ENCODE measurements around the gene STARD4. TPM values are rescaled to one million over a fixed set of nuclear protein-coding genes. Genes with fewer than 3 reads are reported as not detected.

STARD4 gene
- total and polyA plus RNA-seq, 9 of the 15 experiments (the other 6 are each of a cell fraction or from before 2014, with no cell fraction given): 28.4 to 88.0 (median 34.0) TPM

DNA sequence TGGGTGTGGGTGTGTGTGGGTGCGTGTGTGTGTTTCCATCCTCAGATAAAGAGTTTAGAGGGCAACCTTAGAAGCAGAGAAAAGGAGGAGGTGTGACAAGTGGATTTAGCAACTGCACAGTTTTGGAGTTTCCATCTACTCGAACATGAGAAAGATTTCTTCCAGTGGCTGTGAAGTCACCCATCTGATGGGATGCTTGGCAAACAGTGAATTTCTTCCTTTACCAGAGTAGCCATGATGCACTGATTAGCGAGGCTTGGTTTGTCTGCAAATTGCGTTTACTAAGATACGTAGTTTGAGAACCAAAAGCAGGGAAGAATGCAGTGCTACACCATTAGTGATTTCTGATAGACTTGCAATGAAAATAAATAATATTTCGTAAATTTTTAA lies 791 bp upstream of the STARD4 start:
- peaks cover 8% of the 10 kb centered on the region; the same call in 1 of the 3 replicates for H3K36me3 ChIP-seq (ENCODE audit: control insufficient read depth, insufficient read depth, low read length)
- CTCF ChIA-PET (ENCODE audit: low intra/inter-chr PET ratio): no interaction called here
- peak overlapping the region; percentile 91 for H3K4me2 ChIP-seq (ENCODE audit: insufficient read depth, low read length)
- intact Hi-C loops (cut with micrococcal nuclease): loop anchor here (2.0 to 5.0 kb wide), 2 partner anchors 18 to 1811 kb away; no protein-coding TSS in a partner anchor
- H3K4me3 ChIP-seq: peak overlapping the region; percentile 82
- in situ Hi-C loops (cut with MboI): loop anchor here (25.0 kb wide), 1 partner anchor 751 kb away; no protein-coding TSS in a partner anchor
- TSS peak; percentile 95 for BruUV-seq (replicated peaks)
- 5% methylated on average over 6 of the region's 6 CpGs for WGBS (ENCODE audit: insufficient coverage, low coverage, missing lambda C conversion rate)
- peak overlapping the region; percentile 90 for H2AFZ ChIP-seq (ENCODE audit: low read depth, low read length)
- peak overlapping the region; percentile 69 to 85; a peak in 3 of 4 replicates for H3K9ac ChIP-seq (ENCODE audit: insufficient read depth in 1 of 2, low read depth in 2 of 2, low read length in 2 of 2)
- no peaks in the 10 kb centered on the region for H3K9me1 ChIP-seq (ENCODE audit: control insufficient read depth, insufficient read depth, low read length)
- ATAC-seq (peak; percentile 10; the same call in 1 of the 3 replicates), FAIRE-seq (no peak), DNase-seq (ENCODE audit: extremely low read depth in 1 of 4, low spot score in 3 of 4) (peak in 1 of 4 experiments; percentile 12)
- H3K79me2 ChIP-seq (ENCODE audit: control insufficient read depth, insufficient read depth, low read length): peaks cover 42% of the 10 kb centered on the region
- POLR2A ChIA-PET: interaction anchor here (0.8 to 1.1 kb wide), 2 partner anchors 13 to 224 kb away, joined by 3 read pairs; no protein-coding TSS in a partner anchor
- no peaks in the 10 kb centered on the region for H3K9me3 ChIP-seq (replicated peaks; ENCODE audit: control insufficient read depth, insufficient read depth, low read depth, low read length)
- H4K20me1 ChIP-seq (replicated peaks; ENCODE audit: control insufficient read depth, insufficient read depth, low read length): 0 out of 2 replicates have a peak, but pooled peaks cover 9% of the 10 kb centered on the region
- H3K27me3 ChIP-seq (ENCODE audit: control insufficient read depth in 2 of 2, insufficient read depth in 2 of 2, low read length in 2 of 2): no peaks in the 10 kb centered on the region
- peak overlapping the region; percentile 93 for H3K27ac ChIP-seq (ENCODE audit: extremely low read depth, low read depth, low read length)
- H3K4me1 ChIP-seq (replicated peaks in 1 of 2; ENCODE audit: control insufficient read depth in 2 of 2, insufficient read depth in 2 of 2, low read length in 2 of 2): peaks cover 5 to 25% of the 10 kb centered on the region in 2 experiments; a peak in 4 of 5 replicates
- TF ChIP-seq DPF2 (IDR thresholded peaks at IDR 0.05) (peak; percentile 75; the same call in 1 of the 2 replicates), TBL1XR1 (IDR thresholded peaks at IDR 0.05; ENCODE audit: low read length in 2 of 2) (no peak), TAF15 (IDR thresholded peaks at IDR 0.05; ENCODE audit: low read depth, low read length) (no peak), TEAD4 (IDR thresholded peaks at IDR 0.05; ENCODE audit: low read length) (0 out of 2 replicates have a peak, but pooled peaks have one; percentile 42), TEAD4 (CRISPR knock-in tag; IDR thresholded peaks at IDR 0.05; ENCODE audit: borderline replicate concordance) (no peak), ZNF175 (CRISPR knock-in tag; IDR thresholded peaks at IDR 0.05; ENCODE audit: low read depth) (0 out of 2 replicates have a peak, but pooled peaks have one; percentile 31), SMC3 (conservative IDR thresholded peaks at IDR 0.05; ENCODE audit: insufficient read depth, low read depth, low read length) (no peak), CBFA2T3 (IDR thresholded peaks at IDR 0.05) (peak; percentile 60), SMARCA4 (IDR thresholded peaks at IDR 0.05) (peak; percentile 65; the same call in 1 of the 2 replicates), NCOA6 (IDR thresholded peaks at IDR 0.05) (peak; percentile 43; the same call in 1 of the 2 replicates), CC2D1A (IDR thresholded peaks at IDR 0.05) (no peak), ILF3 (IDR thresholded peaks at IDR 0.05; ENCODE audit: borderline replicate concordance) (no peak)
- TF ChIP-seq, protein P1, sequence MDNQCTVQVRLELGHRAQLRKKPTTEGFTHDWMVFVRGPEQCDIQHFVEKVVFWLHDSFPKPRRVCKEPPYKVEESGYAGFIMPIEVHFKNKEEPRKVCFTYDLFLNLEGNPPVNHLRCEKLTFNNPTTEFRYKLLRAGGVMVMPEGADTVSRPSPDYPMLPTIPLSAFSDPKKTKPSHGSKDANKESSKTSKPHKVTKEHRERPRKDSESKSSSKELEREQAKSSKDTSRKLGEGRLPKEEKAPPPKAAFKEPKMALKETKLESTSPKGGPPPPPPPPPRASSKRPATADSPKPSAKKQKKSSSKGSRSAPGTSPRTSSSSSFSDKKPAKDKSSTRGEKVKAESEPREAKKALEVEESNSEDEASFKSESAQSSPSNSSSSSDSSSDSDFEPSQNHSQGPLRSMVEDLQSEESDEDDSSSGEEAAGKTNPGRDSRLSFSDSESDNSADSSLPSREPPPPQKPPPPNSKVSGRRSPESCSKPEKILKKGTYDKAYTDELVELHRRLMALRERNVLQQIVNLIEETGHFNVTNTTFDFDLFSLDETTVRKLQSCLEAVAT (IDR thresholded peaks at IDR 0.05): peak; percentile 37 to 85; a peak in 1 of 4 replicates
- TF ChIP-seq, protein P2, sequence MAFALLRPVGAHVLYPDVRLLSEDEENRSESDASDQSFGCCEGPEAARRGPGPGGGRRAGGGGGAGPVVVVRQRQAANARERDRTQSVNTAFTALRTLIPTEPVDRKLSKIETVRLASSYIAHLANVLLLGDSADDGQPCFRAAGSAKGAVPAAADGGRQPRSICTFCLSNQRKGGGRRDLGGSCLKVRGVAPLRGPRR (CRISPR knock-in tag; IDR thresholded peaks at IDR 0.05): no peak
- TF ChIP-seq, protein P3, sequence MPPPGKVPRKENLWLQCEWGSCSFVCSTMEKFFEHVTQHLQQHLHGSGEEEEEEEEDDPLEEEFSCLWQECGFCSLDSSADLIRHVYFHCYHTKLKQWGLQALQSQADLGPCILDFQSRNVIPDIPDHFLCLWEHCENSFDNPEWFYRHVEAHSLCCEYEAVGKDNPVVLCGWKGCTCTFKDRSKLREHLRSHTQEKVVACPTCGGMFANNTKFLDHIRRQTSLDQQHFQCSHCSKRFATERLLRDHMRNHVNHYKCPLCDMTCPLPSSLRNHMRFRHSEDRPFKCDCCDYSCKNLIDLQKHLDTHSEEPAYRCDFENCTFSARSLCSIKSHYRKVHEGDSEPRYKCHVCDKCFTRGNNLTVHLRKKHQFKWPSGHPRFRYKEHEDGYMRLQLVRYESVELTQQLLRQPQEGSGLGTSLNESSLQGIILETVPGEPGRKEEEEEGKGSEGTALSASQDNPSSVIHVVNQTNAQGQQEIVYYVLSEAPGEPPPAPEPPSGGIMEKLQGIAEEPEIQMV (tag; conservative IDR thresholded peaks at IDR 0.05; ENCODE audit: low read depth): no peak
- TF ChIP-seq, protein P4, sequence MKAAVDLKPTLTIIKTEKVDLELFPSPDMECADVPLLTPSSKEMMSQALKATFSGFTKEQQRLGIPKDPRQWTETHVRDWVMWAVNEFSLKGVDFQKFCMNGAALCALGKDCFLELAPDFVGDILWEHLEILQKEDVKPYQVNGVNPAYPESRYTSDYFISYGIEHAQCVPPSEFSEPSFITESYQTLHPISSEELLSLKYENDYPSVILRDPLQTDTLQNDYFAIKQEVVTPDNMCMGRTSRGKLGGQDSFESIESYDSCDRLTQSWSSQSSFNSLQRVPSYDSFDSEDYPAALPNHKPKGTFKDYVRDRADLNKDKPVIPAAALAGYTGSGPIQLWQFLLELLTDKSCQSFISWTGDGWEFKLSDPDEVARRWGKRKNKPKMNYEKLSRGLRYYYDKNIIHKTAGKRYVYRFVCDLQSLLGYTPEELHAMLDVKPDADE (conservative IDR thresholded peaks at IDR 0.05; ENCODE audit: control insufficient read depth, low read depth, low read length): no peak
- TF ChIP-seq, protein P5, sequence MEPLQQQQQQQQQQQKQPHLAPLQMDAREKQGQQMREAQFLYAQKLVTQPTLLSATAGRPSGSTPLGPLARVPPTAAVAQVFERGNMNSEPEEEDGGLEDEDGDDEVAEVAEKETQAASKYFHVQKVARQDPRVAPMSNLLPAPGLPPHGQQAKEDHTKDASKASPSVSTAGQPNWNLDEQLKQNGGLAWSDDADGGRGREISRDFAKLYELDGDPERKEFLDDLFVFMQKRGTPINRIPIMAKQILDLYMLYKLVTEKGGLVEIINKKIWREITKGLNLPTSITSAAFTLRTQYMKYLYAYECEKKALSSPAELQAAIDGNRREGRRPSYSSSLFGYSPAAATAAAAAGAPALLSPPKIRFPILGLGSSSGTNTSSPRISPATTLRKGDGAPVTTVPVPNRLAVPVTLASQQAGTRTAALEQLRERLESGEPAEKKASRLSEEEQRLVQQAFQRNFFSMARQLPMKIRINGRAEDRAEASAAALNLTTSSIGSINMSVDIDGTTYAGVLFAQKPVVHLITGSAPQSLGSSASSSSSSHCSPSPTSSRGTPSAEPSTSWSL (CRISPR knock-in tag; IDR thresholded peaks at IDR 0.05; ENCODE audit: borderline replicate concordance): no peak

All from K562 (cell line).